Esophagus squamous epithelium (tissue), 4 donors: ENCODE data around the gene SHC4.

Experiments
- CTCF ChIP-seq, 6 experiments: fragments of 450-650 bp in 4 of 6; fragments of 200-600 bp in 2 of 6; sonication (generic) in 2 of 6; IDR thresholded peaks; one replicate each; pipeline ENCODE4 v1.5.1; 2016 to 2019; ENCODE audit warnings: antibody characterized with exemption in 6 of 6, mild to moderate bottlenecking in 4 of 6, moderate library complexity in 4 of 6
- POLR2A ChIP-seq, 4 donors: fragments of 450-650 bp; IDR thresholded peaks; one replicate each; pipeline ENCODE4 v1.6.1; 2017; ENCODE audit warnings: antibody characterized with exemption in 4 of 4, mild to moderate bottlenecking in 4 of 4, moderate library complexity in 3 of 4

GRCh38 chr15:48922046-48922445 lies 41.7 kb downstream of the SHC4 start:
- TF ChIP-seq CTCF (IDR thresholded peaks at IDR 0.05) (no peak), POLR2A (IDR thresholded peaks at IDR 0.05) (no peak)
